HL-60 (cell line): Measurements from ENCODE around the gene FAHD1.

ENCODE experiments used
- CTCF ChIP-seq: IDR thresholded peaks from one replicate; pipeline ENCODE4 v1.5.1; 2011; ENCODE audit warnings: low read length, control low read depth, inconsistent platforms; ENCODE audit not compliant: insufficient read depth
- GABPA ChIP-seq: IDR thresholded peaks from 2 replicates; pipeline ENCODE4 v1.6.1; 2012; ENCODE audit warnings: low read depth
- REST ChIP-seq: IDR thresholded peaks from 2 replicates; pipeline ENCODE4 v1.6.1; 2012; ENCODE audit warnings: low read depth; ENCODE audit not compliant: insufficient replicate concordance

- TF ChIP-seq CTCF (no peak), REST (no peak), GABPA (no peak)
Observed at GRCh38 chr16:1817276-1817589, 9.8 kb upstream of the FAHD1 start.
